Stimulated activated CD4-positive, alpha-beta T cell treated with anti-CD3 and anti-CD28 coated beads, TNF-alpha, amount 100 ng/mL, for 24 hours (primary cell): Measurements from ENCODE around the gene OR56B1.
"Not testable (repeated sequence)": the region's sequence is repeated elsewhere in the genome, so short reads cannot be mapped to it uniquely, and the experiment has no call there.

ENCODE experiments used
- DNase-seq, 3 experiments: peaks; one replicate each; pipeline ENCODE4 v3.0.0-alpha.2; 2020; ENCODE audit warnings: low read depth in 3 of 3

The OR56B1 gene

GRCh38 chr11:5736396-5736795, at the start of gene OR56B1:
Gene OR56B1, plus strand, starts transcription at chr11:5736448. Its CDS starts 69 bp downstream, at chr11:5736517.
- no peak for DNase-seq

DNA sequence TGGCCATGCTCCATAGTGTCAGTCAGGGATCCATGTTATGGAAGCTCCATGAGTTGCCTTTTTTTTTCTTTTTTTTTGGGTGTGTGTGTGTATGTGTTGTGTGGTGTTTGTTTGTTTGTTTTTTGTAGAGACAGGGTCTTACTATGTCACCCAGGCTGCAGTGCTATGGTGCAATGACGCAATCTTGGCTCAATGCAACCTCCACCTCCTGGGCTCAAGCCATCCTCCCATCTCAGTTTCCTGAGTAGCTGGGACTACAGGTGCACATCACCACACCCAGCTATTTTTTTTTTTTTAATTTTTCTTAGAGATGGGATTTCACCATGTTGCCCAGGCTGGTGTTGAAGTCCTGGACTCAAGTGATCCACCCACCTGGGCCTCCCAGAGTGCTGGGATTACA, 47.8 kb upstream of the OR56B1 start:
- no peak for DNase-seq

DNA sequence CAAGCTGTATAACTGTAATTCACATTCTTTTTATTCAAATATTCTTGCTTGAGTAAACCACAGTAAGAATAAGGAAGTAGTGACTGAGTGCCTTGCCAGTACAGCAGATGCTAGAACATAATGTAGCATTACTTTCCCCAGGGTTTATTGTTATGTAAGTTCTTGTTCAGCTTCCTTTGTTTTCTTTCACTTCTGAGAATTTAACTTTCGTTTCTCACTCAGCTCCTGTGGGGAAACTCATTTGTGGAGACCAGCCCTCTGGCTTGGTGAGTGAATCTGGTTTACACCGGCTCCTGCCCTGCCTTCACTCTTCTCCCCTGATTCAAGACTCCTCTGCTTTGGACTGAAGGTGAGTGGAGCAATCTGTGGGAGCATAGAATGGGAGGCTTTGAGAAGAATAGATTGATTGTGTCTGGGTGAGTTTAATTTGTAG, 46.7 kb upstream of the OR56B1 start, which contains the start of gene TRIM22:
TRIM22 (plus strand) TSS at position 240 of the 433 bp plus-strand sequence. CDS start 6,443 bp downstream, outside the sequence.
- DNase-seq: peak in 2 of 3 experiments; percentile 25 to 37

- DNase-seq: no peak
These were observed 46.0 kb upstream of the OR56B1 start for GRCh38 chr11:5690216-5690615.

- DNase-seq: no peak
These were observed 45.5 kb upstream of the OR56B1 start for GRCh38 chr11:5690736-5691135.

DNA sequence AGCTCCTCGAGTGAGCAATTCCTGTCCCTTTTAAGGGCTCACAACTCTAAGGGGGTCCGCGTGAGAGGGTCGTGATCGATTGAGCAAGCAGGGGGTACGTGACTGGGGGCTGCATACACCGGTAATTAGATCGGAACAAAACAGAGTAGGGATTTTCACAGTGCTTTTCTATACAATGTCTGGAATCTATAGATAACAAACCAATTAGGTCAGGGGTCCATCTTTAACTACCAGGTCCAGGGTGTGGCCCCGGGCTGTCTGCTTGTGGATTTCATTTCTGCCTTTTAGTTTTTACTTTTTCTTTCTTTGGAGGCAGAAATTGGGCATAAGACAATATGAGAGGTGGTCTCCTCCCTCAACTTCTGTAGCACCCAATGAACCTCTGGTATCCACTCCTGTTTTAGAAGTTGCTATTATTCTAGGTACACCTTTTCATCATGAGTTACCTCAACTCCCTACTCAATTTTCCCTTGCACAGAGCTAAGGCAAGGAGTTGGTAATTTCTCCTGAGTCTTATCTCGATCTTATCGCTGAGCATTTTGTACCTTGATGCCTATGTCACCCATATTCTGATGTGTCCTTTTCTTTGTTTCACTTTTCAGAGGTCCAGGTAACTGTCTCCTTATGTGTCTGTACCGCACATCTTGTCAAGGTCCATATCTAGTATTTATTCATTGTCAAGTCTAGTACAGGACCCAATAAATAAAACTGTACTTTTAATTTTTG, 44.8 kb upstream of the OR56B1 start:
- not testable (repeated sequence) for DNase-seq

GRCh38 chr11:5691964-5692361, 44.3 kb upstream of the OR56B1 start:
- no peak for DNase-seq

GRCh38 chr11:5694642-5695041, 41.6 kb upstream of the OR56B1 start:
- DNase-seq: no peak

GRCh38 chr11:5695580-5695979, 40.7 kb upstream of the OR56B1 start:
- no peak for DNase-seq

DNA sequence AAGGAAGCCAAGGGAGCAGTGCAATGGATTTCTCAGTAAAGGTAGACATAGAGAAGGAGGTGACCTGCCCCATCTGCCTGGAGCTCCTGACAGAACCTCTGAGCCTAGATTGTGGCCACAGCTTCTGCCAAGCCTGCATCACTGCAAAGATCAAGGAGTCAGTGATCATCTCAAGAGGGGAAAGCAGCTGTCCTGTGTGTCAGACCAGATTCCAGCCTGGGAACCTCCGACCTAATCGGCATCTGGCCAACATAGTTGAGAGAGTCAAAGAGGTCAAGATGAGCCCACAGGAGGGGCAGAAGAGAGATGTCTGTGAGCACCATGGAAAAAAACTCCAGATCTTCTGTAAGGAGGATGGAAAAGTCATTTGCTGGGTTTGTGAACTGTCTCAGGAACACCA, 40.0 kb upstream of the OR56B1 start:
- DNase-seq: no peak

DNA sequence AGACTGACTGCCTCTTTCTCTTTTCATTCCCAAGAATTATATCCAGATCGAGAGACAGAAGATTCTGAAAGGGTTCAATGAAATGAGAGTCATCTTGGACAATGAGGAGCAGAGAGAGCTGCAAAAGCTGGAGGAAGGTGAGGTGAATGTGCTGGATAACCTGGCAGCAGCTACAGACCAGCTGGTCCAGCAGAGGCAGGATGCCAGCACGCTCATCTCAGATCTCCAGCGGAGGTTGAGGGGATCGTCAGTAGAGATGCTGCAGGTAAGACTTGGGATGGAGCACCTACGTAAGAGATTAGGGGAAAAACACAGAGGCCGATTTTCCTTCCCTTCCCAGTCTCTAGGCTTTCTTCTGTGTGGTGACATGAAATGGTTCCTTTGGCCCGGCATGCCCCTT, 38.0 kb upstream of the OR56B1 start:
- no peak for DNase-seq

DNA sequence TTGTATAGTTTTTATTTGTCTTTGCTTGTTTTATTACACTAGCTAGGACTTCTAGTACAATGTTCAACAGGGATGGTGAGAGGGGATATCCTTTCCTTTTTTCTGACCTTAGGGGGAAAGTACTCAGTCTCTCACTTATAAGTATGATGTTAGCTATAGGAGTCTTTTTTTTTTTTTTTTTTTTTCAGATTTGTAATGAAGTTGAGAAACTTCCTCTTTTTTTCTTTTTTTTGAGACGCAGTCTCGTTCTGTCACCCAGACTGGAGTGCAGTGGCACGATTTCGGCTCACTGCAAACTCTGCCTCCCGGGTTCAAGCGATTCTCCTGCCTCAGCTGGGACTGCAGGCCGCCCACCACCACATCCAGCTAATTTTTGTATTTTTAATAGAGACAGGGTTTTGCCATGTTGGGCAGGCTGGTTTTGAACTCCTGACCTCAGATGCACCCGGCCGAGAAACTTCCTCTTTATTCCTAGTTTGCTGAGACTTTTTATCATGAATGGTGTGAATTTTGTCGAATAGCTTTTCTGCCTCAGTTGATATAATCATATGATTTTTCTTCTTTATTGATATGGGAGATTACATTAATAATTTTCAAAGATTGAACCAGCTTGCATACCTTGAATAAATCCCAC, 35.7 kb upstream of the OR56B1 start:
- DNase-seq: no peak

GRCh38 chr11:5701055-5701577, 35.1 kb upstream of the OR56B1 start:
- DNase-seq: no peak

DNA sequence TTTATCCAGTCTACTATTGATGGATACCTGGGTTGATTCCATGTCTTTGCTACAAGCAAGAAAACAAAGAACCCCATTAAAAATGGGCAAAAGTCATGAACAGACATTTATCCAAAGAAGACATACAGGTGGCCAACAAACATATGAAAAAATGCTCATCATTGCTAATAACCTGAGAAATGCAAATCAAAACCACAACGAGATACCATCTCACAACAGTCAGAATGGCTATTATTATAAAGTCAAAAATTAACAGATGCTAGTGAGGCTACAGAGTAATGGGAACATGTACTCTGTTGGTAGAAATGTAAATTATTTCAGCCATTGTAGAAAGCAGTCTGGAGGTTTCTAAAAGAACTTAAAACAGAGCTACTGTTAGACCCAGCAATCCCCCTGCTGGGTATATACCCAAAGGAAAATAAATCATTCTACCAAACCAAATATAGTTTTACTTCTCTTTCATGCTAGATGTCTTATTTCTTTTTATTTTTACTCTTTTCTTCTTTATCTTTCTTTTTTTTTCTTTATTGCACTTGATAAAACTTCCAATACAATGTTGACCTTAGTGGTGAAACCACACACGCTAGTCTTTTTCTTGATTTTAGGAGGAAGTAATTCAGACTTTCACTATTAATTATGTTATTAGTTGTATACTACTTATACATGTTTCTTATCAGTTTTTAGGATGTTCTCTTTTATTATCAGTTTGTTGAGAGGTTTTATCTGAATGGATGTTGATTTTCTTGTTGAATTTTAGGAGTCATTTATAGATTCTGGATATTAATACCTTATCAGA, 32.3 kb upstream of the OR56B1 start:
- no peak for DNase-seq

GRCh38 chr11:5705688-5706087, 30.6 kb upstream of the OR56B1 start:
- DNase-seq: no peak

GRCh38 chr11:5712507-5712906, 23.7 kb upstream of the OR56B1 start:
- DNase-seq: no peak

GRCh38 chr11:5713695-5714094, 22.6 kb upstream of the OR56B1 start:
- DNase-seq: no peak

DNA sequence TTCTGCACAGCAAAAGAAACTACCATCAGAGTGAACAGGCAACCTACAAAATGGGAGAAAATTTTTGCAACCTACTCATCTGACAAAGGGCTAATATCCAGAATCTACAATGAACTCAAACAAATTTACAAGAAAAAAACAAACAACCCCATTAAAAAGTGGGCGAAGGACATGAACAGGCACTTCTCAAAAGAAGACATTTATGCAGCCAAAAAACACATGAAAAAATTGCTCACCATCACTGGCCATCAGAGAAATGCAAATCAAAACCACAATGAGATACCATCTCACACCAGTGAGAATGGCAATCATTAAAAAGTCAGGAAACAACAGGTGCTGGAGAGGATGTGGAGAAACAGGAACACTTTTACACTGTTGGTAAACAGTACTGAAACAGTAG, 19.7 kb upstream of the OR56B1 start:
- DNase-seq: not testable (repeated sequence)

GRCh38 chr11:5719703-5720495, 16.3 kb upstream of the OR56B1 start:
- no peak for DNase-seq

GRCh38 chr11:5722622-5723021, 13.6 kb upstream of the OR56B1 start:
- no peak for DNase-seq

DNA sequence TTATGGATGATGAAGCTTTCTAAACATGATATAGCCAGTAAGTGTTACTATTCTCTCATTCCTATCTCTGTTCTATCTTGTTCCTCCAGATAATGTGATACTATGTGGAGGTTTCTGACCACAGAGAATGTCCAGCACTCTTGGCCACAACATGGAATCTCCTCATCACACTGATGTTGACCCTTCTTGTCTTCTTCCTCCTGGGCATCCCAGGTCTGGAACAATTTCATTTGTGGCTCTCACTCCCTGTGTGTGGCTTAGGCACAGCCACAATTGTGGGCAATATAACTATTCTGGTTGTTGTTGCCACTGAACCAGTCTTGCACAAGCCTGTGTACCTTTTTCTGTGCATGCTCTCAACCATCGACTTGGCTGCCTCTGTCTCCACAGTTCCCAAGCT, 9.9 kb upstream of the OR56B1 start:
- no peak for DNase-seq
